ENCODE results near the gene MANF.

DNA sequence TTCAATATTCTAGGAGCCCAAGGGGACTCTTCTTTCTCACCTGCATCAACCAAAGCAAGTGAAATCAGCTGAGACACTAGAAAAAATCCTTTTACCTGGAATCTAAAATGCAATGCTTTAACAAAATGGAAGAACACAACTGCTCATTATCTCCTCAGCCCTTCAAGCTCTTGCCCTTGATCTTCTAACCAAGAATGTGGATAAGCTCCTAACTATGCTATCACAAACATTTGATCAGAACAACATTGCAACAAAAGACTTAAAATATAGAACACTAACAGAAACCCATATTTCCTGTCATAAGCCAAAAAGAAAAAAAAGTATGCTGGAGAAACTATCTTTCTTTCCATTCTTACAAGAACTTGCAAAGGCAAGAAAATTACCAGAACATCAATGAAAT is 18.6 kb downstream of the MANF start:
- TF ChIP-seq, protein P1, sequence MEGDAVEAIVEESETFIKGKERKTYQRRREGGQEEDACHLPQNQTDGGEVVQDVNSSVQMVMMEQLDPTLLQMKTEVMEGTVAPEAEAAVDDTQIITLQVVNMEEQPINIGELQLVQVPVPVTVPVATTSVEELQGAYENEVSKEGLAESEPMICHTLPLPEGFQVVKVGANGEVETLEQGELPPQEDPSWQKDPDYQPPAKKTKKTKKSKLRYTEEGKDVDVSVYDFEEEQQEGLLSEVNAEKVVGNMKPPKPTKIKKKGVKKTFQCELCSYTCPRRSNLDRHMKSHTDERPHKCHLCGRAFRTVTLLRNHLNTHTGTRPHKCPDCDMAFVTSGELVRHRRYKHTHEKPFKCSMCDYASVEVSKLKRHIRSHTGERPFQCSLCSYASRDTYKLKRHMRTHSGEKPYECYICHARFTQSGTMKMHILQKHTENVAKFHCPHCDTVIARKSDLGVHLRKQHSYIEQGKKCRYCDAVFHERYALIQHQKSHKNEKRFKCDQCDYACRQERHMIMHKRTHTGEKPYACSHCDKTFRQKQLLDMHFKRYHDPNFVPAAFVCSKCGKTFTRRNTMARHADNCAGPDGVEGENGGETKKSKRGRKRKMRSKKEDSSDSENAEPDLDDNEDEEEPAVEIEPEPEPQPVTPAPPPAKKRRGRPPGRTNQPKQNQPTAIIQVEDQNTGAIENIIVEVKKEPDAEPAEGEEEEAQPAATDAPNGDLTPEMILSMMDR (IDR thresholded peaks at IDR 0.05 in 8 of 11, conservative IDR thresholded peaks at IDR 0.05 in 3 of 11), result no peak
- no peak for TF ChIP-seq POLR2A (IDR thresholded peaks at IDR 0.05)
